ENCODE results near the gene CWC25.
"Not testable (repeated sequence)": the region's sequence is repeated elsewhere in the genome, so short reads cannot be mapped to it uniquely, and the experiment has no call there.

The CWC25 gene

DNA sequence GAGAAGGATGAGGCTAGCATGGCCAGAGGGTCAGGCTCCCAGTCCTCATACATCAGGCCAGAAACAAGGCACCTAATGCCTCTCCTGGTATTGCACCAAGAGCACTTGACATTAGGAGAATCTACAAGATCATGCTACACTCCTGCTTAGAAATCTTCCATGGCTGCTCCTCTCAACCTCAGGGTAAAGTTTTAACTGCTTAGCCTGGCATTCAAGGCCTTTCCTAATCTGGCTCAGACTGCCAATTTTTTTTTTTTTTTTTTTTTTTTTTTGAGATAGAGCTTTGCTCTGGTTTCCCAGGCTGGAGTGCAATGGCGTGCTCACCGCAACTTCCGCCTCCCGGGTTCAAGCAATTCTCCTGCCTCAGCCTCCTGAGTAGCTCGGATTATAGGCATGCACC is 34.0 kb downstream of the CWC25 start:
- peaks cover 15% of the 10 kb centered on the region for H3K36me3 Mint-ChIP-seq (ENCODE audit: insufficient read depth)
- peaks cover 15% of the 10 kb centered on the region for H3K4me1 Mint-ChIP-seq
- H3K27ac Mint-ChIP-seq (ENCODE audit: low read depth): no peak overlapping the region
- H3K27me3 Mint-ChIP-seq: no peaks in the 10 kb centered on the region
- ATAC-seq (replicated peaks; ENCODE audit: extremely low read depth, poor library complexity, severe bottlenecking): no peak
- no peaks in the 10 kb centered on the region for H3K9me3 Mint-ChIP-seq
- H3K4me3 Mint-ChIP-seq: no peak overlapping the region
- DNase-seq (ENCODE audit: low spot score in 2 of 2): no peak

DNA sequence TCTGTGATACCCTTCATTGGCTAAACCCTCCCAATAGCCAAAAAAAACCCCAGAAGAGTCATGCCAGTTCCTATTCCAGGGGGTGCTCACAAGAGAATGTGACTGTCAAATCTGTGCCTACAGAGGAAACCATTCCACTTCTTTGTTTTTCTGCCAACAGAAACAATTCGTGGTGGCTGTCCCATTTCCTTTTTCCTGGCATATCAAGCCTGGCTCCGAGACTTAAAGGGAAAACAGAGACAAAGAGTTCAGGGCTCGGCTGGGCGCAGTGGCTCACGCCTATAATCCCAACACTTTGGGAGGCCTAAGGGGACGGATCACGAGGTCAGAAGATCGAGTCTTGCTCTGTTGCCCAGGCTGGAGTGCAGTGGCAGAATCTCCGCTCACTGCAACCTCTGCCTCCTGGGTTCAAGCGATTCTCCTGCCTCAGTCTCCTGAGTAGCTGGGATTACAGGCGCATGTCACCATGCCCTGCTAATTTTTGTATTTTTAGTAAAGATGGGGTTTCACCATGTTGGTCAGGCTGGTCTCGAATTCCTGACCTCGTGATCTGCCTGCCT is 34.9 kb downstream of the CWC25 start:
- not testable (repeated sequence) for H3K9me3 Mint-ChIP-seq; DNase-seq (ENCODE audit: low spot score in 2 of 2); H3K27ac Mint-ChIP-seq (ENCODE audit: low read depth); H3K27me3 Mint-ChIP-seq; ATAC-seq (replicated peaks; ENCODE audit: extremely low read depth, poor library complexity, severe bottlenecking); H3K4me3 Mint-ChIP-seq
- peaks cover 16% of the 10 kb centered on the region for H3K36me3 Mint-ChIP-seq (ENCODE audit: insufficient read depth)
- H3K4me1 Mint-ChIP-seq: peaks cover 15% of the 10 kb centered on the region

DNA sequence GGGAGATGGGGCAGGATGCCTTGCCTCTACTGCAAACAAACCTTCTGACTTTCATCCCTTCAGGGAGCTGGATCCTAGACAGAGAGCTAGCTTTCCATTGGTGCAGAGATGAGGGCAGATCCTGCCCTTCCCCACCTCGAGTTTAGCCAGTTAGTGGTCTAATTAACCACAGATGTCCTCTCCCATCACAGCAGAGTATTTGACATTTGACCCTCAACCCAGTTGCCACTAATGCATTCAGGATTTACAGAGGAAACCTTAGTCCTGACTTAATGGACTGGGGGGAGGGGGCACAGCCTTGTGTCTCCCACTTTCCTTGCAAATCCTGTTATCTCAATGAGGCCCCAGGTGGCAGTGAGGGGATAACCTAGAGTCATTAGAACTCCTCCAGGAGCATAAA is 35.9 kb downstream of the CWC25 start:
- H3K9me3 Mint-ChIP-seq: no peaks in the 10 kb centered on the region
- ATAC-seq (replicated peaks; ENCODE audit: extremely low read depth, poor library complexity, severe bottlenecking) (no peak), DNase-seq (ENCODE audit: low spot score in 2 of 2) (no peak)
- H3K27ac Mint-ChIP-seq (ENCODE audit: low read depth): no peak overlapping the region
- H3K27me3 Mint-ChIP-seq: no peaks in the 10 kb centered on the region
- peaks cover 17% of the 10 kb centered on the region for H3K36me3 Mint-ChIP-seq (ENCODE audit: insufficient read depth)
- peaks cover 11% of the 10 kb centered on the region for H3K4me1 Mint-ChIP-seq
- no peak overlapping the region for H3K4me3 Mint-ChIP-seq

DNA sequence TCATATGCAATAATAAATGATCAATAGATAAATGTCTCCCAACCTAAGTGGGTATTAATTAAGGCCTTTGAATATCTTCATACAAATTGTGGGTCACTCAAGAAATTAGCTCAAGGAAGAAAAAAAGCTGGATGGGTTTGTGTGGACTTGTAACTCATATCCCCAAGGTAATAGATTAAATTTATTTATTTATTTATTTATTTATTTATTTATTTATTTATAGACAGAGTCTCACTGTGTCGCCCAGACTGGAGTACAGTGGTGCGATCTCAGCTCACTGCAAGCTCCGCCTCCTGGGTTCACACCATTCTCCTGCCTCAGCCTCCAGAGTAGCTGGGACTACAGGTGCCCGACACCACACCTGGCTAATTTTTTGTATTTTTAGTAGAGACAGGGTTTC is 37.1 kb downstream of the CWC25 start:
- not testable (repeated sequence) for H3K4me1 Mint-ChIP-seq; H3K9me3 Mint-ChIP-seq; H3K27me3 Mint-ChIP-seq; H3K4me3 Mint-ChIP-seq; H3K27ac Mint-ChIP-seq (ENCODE audit: low read depth); ATAC-seq (replicated peaks; ENCODE audit: extremely low read depth, poor library complexity, severe bottlenecking); DNase-seq (ENCODE audit: low spot score in 2 of 2)
- peaks cover 18% of the 10 kb centered on the region for H3K36me3 Mint-ChIP-seq (ENCODE audit: insufficient read depth)

DNA sequence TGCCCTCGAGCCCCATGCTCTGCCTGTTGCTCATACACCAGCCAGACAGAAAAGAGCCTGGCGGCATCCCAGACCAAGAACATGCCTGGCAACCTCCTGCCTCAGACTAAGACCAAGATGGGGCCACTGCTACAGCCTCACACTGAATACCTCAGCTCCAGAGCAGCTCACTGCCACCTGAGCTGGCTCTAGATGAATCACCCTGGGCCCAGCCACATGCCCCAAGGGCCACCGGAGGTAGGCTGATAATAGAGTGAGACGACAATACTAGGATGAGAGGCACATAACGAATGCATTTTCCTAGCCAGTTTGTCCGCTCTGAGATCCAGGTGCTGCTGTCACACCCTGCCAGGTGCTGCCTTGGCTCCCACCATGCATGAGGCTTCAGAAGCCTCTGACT is 38.7 kb downstream of the CWC25 start:
- Mint-ChIP-seq H3K36me3 (ENCODE audit: insufficient read depth) (peaks cover 18% of the 10 kb centered on the region), H3K4me3 (no peak overlapping the region), H3K9me3 (no peaks in the 10 kb centered on the region), H3K27me3 (no peaks in the 10 kb centered on the region), H3K4me1 (peaks cover 7% of the 10 kb centered on the region), H3K27ac (ENCODE audit: low read depth) (no peak overlapping the region)
- ATAC-seq (replicated peaks; ENCODE audit: extremely low read depth, poor library complexity, severe bottlenecking): no peak
- no peak for DNase-seq (ENCODE audit: low spot score in 2 of 2)

DNA sequence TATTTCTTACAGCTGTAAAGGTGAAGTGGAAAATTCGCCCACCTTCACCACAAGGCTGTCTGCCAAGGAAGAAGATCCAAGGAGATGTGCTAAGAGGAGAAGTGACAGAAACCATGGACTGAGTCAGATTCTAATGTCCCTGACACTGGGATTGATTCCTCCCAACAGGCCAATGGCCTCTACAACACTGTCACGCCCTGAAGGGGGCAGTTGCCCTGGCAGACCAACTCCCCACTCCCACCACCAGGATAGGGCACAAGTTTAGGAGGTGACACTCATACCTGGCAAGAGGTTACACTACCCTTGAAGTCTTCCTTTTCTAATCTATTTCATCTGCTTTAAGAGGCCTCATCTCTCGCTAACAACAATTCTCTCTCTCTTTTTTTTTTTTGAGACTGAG is 41.9 kb downstream of the CWC25 start:
- ATAC-seq (replicated peaks; ENCODE audit: extremely low read depth, poor library complexity, severe bottlenecking) (no peak), DNase-seq (ENCODE audit: low spot score in 2 of 2) (no peak)
- H3K27ac Mint-ChIP-seq (ENCODE audit: low read depth): no peak overlapping the region
- H3K4me3 Mint-ChIP-seq: no peak overlapping the region
- peaks cover 7% of the 10 kb centered on the region for H3K4me1 Mint-ChIP-seq
- H3K36me3 Mint-ChIP-seq (ENCODE audit: insufficient read depth): peaks cover 26% of the 10 kb centered on the region
- H3K27me3 Mint-ChIP-seq: no peaks in the 10 kb centered on the region
- H3K9me3 Mint-ChIP-seq: no peaks in the 10 kb centered on the region

DNA sequence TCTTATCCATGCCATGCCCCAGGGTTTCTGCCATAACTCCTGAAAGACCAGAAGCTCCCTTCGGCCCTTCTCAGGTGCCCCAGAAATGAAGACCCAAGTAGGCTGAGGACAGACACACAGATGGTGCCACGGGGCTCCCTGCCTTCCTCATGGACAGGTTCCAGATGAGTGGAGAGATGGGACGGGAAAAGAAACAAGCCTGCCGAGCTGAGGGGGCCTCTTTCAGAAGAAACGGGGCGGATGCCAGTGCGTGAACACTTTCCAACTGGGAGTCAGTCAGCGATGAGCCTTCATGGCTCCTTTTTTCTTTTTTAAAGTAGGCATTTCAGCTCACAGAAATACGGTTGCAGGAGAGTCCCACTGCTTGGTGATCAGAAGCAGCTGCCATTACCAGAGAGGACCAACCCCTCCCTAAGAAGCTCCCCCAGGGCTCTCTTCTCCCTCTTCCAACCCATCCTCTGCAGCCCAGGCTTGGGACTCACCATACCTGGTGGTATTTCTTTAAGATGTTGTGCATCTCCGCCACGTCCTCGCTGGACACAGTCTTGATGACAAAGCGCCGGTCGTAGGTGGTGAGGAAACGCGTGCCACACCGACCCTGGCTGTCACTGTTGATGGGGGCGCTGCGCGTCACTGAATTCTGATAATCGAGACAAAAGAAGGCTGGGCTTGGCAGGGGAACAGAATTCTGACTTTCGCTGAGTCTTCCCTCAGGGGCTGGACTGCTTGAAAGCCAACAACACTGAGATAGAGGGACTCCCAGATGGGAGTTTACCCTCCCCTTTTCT is 45.0 kb downstream of the CWC25 start:
- DNase-seq (ENCODE audit: low spot score in 2 of 2): no peak
- no peaks in the 10 kb centered on the region for H3K27me3 Mint-ChIP-seq
- H3K27ac Mint-ChIP-seq (ENCODE audit: low read depth): no peak overlapping the region
- H3K4me1 Mint-ChIP-seq: no peaks in the 10 kb centered on the region
- peaks cover 30% of the 10 kb centered on the region for H3K36me3 Mint-ChIP-seq (ENCODE audit: insufficient read depth)
- ATAC-seq (replicated peaks; ENCODE audit: extremely low read depth, poor library complexity, severe bottlenecking): no peak
- no peak overlapping the region for H3K4me3 Mint-ChIP-seq
- H3K9me3 Mint-ChIP-seq: no peaks in the 10 kb centered on the region

DNA sequence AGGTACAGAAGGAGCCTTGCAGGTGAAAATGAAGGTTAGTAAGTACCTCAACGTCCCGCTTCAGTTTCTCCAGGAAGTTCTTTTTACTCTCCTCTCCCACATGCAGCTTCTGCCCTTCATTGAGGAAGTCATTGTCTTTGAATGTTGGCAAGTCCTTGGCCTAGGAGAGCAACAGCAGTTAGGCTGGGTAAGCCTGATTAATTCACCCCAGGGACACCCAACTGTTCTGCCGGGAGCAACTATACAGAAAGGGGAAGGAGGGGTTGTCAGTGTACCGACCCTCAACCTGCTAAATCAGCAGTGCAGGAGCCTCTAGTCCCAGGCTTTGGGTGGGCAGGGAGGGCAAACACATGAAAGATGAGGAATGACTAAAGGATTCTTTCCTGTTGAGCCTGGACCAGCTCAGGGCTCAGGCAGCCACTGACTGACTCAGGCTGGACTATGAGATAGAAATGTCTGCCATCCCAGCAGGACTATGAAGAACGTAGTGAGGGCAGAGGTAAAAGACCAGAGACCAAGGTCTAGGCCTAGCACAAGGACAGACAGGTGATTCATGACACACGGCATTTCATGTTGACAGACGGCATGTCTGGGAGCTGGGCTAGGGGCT is 47.4 kb downstream of the CWC25 start:
- no peak overlapping the region for H3K27ac Mint-ChIP-seq (ENCODE audit: low read depth)
- H3K4me1 Mint-ChIP-seq: no peaks in the 10 kb centered on the region
- no peaks in the 10 kb centered on the region for H3K9me3 Mint-ChIP-seq
- DNase-seq (ENCODE audit: low spot score in 2 of 2): no peak
- peaks cover 31% of the 10 kb centered on the region for H3K36me3 Mint-ChIP-seq (ENCODE audit: insufficient read depth)
- no peak for ATAC-seq (replicated peaks; ENCODE audit: extremely low read depth, poor library complexity, severe bottlenecking)
- H3K4me3 Mint-ChIP-seq: no peak overlapping the region
- H3K27me3 Mint-ChIP-seq: no peaks in the 10 kb centered on the region

DNA sequence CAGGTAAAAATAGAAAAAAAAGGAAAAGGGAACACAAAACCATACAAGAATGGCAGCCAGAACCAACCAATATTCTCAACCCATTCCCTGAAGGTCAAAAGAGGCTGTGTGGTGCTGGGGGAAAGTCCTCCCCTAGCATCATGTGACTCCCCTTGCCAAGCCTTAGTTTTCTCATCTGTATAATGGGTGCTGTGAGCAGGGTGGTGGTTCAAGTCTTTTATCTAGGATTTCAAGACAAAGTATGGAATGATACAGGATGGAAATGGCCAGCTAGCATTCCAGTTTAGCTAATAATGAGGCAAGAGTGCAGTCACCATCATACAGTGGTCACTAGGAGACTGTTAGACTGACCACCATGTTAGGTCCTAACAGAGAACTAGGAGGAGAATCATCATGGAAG is 51.9 kb downstream of the CWC25 start:
- Mint-ChIP-seq H3K4me3 (no peak overlapping the region), H3K9me3 (no peaks in the 10 kb centered on the region), H3K27me3 (no peaks in the 10 kb centered on the region), H3K4me1 (no peaks in the 10 kb centered on the region), H3K27ac (ENCODE audit: low read depth) (no peak overlapping the region), H3K36me3 (ENCODE audit: insufficient read depth) (peaks cover 30% of the 10 kb centered on the region)
- DNase-seq (ENCODE audit: low spot score in 2 of 2) (no peak), ATAC-seq (replicated peaks; ENCODE audit: extremely low read depth, poor library complexity, severe bottlenecking) (no peak)

DNA sequence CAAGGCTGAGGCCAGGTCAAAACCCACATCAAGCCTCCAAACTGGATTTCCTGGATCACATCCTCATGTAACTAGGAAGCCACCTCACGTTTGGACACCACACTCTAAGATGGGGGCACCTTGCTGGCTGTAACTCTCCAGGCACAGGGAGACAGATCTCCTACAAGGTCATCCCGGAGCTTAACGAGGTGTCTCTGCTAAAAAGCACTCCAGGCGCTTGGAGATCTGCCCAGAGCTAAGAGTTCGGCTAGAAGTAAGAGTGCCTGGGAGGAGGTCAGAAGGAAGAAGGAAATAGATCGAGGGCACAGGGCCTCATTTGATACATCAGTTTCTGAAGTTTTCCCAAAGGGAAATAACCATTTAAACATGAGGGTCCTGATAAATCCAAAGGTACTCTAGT is 56.7 kb downstream of the CWC25 start:
- no peak overlapping the region for H3K27ac Mint-ChIP-seq (ENCODE audit: low read depth)
- no peaks in the 10 kb centered on the region for H3K9me3 Mint-ChIP-seq
- ATAC-seq (replicated peaks; ENCODE audit: extremely low read depth, poor library complexity, severe bottlenecking): no peak
- no peak for DNase-seq (ENCODE audit: low spot score in 2 of 2)
- no peaks in the 10 kb centered on the region for H3K27me3 Mint-ChIP-seq
- no peaks in the 10 kb centered on the region for H3K4me1 Mint-ChIP-seq
- H3K36me3 Mint-ChIP-seq (ENCODE audit: insufficient read depth): peaks cover 48% of the 10 kb centered on the region
- H3K4me3 Mint-ChIP-seq: no peak overlapping the region

DNA sequence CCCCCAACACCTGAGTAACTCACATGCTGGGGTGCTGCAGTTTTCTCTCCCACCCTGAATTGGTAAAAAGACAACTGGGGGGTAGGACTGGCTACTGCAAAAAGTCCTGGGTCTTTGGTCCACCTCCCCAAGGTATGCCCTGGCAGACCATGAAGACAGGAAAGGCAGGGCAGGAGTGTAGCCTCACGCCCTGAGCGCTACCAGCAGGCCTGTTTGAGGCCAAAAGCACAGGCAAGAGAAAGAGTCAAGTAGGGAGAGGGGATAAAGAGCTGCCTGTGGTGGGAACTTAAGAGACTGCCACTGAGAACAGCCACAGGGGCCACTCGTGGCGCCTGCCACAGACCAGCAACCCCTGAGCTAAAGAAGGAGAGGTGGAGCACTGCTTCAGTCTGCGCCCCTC is 58.8 kb downstream of the CWC25 start:
- Mint-ChIP-seq H3K36me3 (ENCODE audit: insufficient read depth) (peaks cover 56% of the 10 kb centered on the region), H3K27me3 (no peaks in the 10 kb centered on the region), H3K4me3 (no peak overlapping the region), H3K27ac (ENCODE audit: low read depth) (peak overlapping the region; percentile 48), H3K4me1 (peaks cover 6% of the 10 kb centered on the region), H3K9me3 (no peaks in the 10 kb centered on the region)
- ATAC-seq (replicated peaks; ENCODE audit: extremely low read depth, poor library complexity, severe bottlenecking) (no peak), DNase-seq (ENCODE audit: low spot score in 2 of 2) (no peak)

DNA sequence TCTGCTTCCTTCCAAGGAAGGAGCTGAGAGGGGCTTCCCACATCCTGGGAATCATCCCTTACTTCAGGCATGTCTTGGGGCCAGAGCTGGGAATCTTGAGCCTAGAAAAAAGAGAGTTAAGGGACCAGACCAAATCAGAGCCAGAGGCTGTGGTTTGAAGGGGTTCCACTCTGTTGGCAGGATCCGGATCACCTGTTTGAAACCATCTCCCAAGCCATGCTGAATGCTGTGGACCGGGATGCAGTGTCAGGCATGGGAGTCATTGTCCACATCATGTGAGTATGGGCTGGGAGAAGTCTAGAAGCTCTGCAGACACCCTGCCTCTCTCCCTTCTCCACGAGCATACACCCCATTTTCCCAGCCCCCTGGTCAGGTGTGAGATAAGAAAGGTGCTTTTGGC is 62.9 kb downstream of the CWC25 start:
- H3K27me3 Mint-ChIP-seq: no peaks in the 10 kb centered on the region
- no peaks in the 10 kb centered on the region for H3K9me3 Mint-ChIP-seq
- H3K27ac Mint-ChIP-seq (ENCODE audit: low read depth): peak overlapping the region; percentile 88
- no peak for DNase-seq (ENCODE audit: low spot score in 2 of 2)
- no peak for ATAC-seq (replicated peaks; ENCODE audit: extremely low read depth, poor library complexity, severe bottlenecking)
- peaks cover 9% of the 10 kb centered on the region for H3K4me1 Mint-ChIP-seq
- H3K36me3 Mint-ChIP-seq (ENCODE audit: insufficient read depth): peaks cover 82% of the 10 kb centered on the region
- H3K4me3 Mint-ChIP-seq: no peak overlapping the region

DNA sequence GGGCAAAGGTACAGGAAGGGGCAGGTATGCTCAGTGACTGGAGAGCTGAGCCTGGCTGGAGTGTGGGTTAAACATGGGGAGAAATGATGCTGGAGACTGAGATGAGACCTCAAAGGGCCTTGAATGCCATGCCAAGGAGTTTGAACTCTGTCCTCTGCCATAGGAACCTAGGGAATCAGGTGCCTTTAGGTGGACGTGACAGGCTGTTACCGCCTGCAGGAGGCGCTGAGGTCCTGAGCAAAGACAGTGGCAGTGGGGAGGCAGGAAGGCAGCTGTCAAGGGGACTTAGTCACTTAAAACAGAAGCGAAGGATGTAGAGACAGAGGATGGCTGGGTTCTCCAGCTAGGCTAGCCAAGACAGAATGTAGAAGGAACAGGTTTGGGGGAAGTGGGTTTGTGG is 63.5 kb downstream of the CWC25 start:
- H3K36me3 Mint-ChIP-seq (ENCODE audit: insufficient read depth): peaks cover 80% of the 10 kb centered on the region
- peaks cover 9% of the 10 kb centered on the region for H3K4me1 Mint-ChIP-seq
- no peaks in the 10 kb centered on the region for H3K27me3 Mint-ChIP-seq
- no peaks in the 10 kb centered on the region for H3K9me3 Mint-ChIP-seq
- no peak for ATAC-seq (replicated peaks; ENCODE audit: extremely low read depth, poor library complexity, severe bottlenecking)
- no peak overlapping the region for H3K4me3 Mint-ChIP-seq
- DNase-seq (ENCODE audit: low spot score in 2 of 2): no peak
- H3K27ac Mint-ChIP-seq (ENCODE audit: low read depth): peak overlapping the region; percentile 88

Data from central memory CD8-positive, alpha-beta T cell (primary cell).